Erythroblast (primary cell): ENCODE results near the gene SHISAL1.

Experiments used
- GATA1 ChIP-seq: IDR thresholded peaks from 2 replicates; pipeline ENCODE4 v1.6.1; 2011; ENCODE audit warnings: low read depth, mild to moderate bottlenecking, control low read depth, low read length, moderate library complexity
- POLR2A ChIP-seq: IDR thresholded peaks from 2 replicates; pipeline ENCODE4 v1.6.1; 2011; ENCODE audit warnings: mild to moderate bottlenecking, low read length

- no peak for TF ChIP-seq POLR2A
- no peak for TF ChIP-seq GATA1
Observed at GRCh38 chr22:44311855-44312170, 938 bp downstream of the SHISAL1 start.
